Measurements from ENCODE around the gene NPAP1.

DNA sequence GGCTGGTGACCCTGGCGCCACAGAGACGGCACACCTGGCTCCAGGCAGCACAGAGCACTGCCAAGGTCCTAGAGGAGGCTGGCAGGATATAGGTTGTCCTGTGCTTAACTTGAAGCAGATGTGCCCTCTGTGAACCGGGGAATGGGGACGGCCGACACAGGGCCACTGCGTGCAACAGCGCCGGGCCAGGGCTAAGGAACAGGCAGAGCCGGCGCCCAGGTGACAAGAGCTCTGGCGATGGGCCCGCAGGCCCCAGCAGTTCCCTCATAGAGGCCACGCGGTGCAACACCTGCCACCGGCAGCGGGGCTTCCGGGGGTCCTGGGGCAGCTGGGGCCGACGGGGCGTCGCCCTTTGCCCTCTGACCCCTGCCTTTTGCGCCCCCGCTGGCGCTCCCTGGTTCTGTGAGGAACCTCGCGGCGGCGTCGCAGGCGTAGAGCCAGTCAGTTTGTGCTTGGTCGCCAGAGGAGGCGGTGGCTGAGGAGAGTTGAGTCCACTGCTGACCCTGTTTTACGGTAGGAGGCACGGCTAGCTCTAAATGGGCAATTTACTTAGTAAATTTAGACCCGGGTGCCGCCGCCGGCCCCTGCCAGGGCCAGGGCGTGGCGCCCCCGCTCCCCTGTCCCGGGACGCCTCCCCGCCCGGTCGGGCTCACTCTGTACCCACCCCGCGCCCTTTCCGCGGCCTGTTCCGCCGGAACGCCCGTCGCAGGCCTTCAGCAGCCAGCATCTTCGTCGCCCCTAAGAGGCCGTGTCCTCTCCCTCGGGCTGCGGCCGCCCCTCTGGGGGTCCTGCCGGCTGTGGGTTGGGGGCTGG, at the start of gene NPAP1:
- TF ChIP-seq POLR2A (IDR thresholded peaks at IDR 0.05): no peak
- TF ChIP-seq, protein P1, sequence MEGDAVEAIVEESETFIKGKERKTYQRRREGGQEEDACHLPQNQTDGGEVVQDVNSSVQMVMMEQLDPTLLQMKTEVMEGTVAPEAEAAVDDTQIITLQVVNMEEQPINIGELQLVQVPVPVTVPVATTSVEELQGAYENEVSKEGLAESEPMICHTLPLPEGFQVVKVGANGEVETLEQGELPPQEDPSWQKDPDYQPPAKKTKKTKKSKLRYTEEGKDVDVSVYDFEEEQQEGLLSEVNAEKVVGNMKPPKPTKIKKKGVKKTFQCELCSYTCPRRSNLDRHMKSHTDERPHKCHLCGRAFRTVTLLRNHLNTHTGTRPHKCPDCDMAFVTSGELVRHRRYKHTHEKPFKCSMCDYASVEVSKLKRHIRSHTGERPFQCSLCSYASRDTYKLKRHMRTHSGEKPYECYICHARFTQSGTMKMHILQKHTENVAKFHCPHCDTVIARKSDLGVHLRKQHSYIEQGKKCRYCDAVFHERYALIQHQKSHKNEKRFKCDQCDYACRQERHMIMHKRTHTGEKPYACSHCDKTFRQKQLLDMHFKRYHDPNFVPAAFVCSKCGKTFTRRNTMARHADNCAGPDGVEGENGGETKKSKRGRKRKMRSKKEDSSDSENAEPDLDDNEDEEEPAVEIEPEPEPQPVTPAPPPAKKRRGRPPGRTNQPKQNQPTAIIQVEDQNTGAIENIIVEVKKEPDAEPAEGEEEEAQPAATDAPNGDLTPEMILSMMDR (IDR thresholded peaks at IDR 0.05): no peak

Data from thyroid gland (tissue), 4 donors.